Activated T-cell treated with anti-CD3 and anti-CD28 coated beads, Interleukin-2, amount 50 U/mL, for 24 hours (primary cell): ENCODE measurements around the gene TSEN34.
"Not testable (repeated sequence)": the region's sequence is repeated elsewhere in the genome, so short reads cannot be mapped to it uniquely, and the experiment has no call there.

Experiments used
- DNase-seq: peaks from one replicate; pipeline ENCODE4 v3.0.0-alpha.2; 2020
- H3K27ac Mint-ChIP-seq: 2 replicates; pipeline ENCODE4 v1.8.0; 2020; ENCODE audit warnings: mild to moderate bottlenecking, mixed read lengths
- H3K27me3 Mint-ChIP-seq: 2 replicates; pipeline ENCODE4 v1.8.0; 2020; ENCODE audit warnings: mixed read lengths
- H3K36me3 Mint-ChIP-seq: 2 replicates; pipeline ENCODE4 v1.8.0; 2020; ENCODE audit warnings: low read depth, mixed read lengths
- H3K4me1 Mint-ChIP-seq: 2 replicates; pipeline ENCODE4 v1.8.0; 2020; ENCODE audit warnings: low read depth, mixed read lengths
- H3K4me3 Mint-ChIP-seq: 2 replicates; pipeline ENCODE4 v1.8.0; 2020; ENCODE audit warnings: mild to moderate bottlenecking, moderate library complexity, mixed read lengths
- H3K9me3 Mint-ChIP-seq: 2 replicates; pipeline ENCODE4 v1.8.0; 2020; ENCODE audit warnings: mixed read lengths

Gene TSEN34

DNA sequence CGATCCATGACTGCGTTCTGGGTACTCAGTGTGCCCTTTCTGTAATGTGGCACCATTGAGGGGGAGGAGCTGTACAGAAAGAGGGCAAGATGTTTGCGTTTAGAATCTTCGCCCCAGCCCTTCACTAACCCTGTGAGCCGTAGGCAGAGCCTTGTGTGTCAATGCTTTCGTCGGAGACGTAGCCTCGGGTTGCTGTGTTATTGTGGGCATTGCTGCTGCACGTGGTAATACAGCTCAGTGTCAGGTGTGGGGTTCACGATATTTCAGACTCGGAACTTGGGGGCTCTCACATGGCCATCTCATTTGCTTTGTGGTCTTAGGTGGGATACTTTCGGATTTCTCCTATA, 15.7 kb downstream of the TSEN34 start:
- Mint-ChIP-seq H3K4me1 (peaks cover 93% of the 10 kb centered on the region), H3K27ac (peak overlapping the region; percentile 99), H3K4me3 (peak overlapping the region; percentile 90), H3K9me3 (no peaks in the 10 kb centered on the region), H3K27me3 (no peaks in the 10 kb centered on the region), H3K36me3 (peaks cover 86% of the 10 kb centered on the region)
- peak; percentile 31 for DNase-seq

GRCh38 chr19:54207193-54207592, 16.1 kb downstream of the TSEN34 start:
- H3K9me3 Mint-ChIP-seq, DNase-seq, H3K27me3 Mint-ChIP-seq: not testable (repeated sequence)
- peaks cover 82% of the 10 kb centered on the region for H3K36me3 Mint-ChIP-seq
- H3K4me3 Mint-ChIP-seq = peak overlapping the region; percentile 90
- peak overlapping the region; percentile 99 for H3K27ac Mint-ChIP-seq
- H3K4me1 Mint-ChIP-seq = peaks cover 92% of the 10 kb centered on the region

- Mint-ChIP-seq H3K27ac (peak overlapping the region; percentile 99), H3K9me3 (no peaks in the 10 kb centered on the region), H3K4me1 (peaks cover 88% of the 10 kb centered on the region), H3K36me3 (peaks cover 78% of the 10 kb centered on the region), H3K4me3 (peak overlapping the region; percentile 90), H3K27me3 (no peaks in the 10 kb centered on the region)
- no peak for DNase-seq
These were observed 16.5 kb downstream of the TSEN34 start for GRCh38 chr19:54207676-54207982.

DNA sequence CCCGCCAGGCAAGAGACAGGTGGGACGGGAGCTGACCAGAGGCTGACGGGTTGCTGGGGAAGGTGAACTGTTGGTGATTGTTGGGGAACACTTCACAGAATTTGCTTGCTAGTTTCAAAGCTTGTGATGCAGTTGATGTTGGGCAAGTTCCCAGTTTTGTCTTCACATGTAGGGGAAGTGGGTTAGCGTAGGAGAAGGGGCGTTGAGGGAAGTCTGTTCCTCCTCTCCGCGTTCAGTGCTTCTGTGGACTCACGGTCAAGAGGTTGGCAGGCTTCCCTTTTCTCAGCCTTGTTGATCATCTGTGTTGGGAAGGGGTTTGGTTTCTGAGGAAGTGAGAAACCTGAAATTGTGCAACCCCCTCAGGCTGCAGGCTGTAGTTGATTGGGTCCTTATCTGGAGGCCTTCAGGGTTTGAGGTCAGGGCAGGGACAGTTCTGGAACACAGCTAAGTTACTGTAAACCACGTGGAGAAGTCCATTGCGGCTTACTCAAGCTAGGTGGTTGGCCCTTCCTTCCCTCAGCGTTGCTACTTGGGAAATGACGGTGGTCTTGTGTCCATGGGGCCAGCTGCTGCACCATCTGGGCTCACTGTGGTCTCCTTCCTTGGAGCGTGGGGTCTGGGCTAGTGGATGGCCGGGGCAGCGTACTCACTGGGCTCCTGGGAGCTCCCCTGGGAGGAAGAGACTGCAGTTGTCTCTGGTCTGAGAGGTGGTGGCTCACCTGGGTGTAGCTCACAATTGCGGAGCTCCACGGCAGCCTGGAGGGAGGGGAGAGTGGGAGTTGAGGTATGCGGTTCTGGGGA, 17.1 kb downstream of the TSEN34 start:
- H3K36me3 Mint-ChIP-seq = peaks cover 78% of the 10 kb centered on the region
- peaks cover 83% of the 10 kb centered on the region for H3K4me1 Mint-ChIP-seq
- H3K9me3 Mint-ChIP-seq = no peaks in the 10 kb centered on the region
- peak overlapping the region; percentile 90 for H3K4me3 Mint-ChIP-seq
- H3K27ac Mint-ChIP-seq = peak overlapping the region; percentile 99
- peak; percentile 72 for DNase-seq
- H3K27me3 Mint-ChIP-seq = no peaks in the 10 kb centered on the region

GRCh38 chr19:54208784-54209057, 17.6 kb downstream of the TSEN34 start:
- H3K27me3 Mint-ChIP-seq = no peaks in the 10 kb centered on the region
- H3K9me3 Mint-ChIP-seq = no peaks in the 10 kb centered on the region
- peaks cover 77% of the 10 kb centered on the region for H3K4me1 Mint-ChIP-seq
- peak overlapping the region; percentile 99 for H3K27ac Mint-ChIP-seq
- peaks cover 75% of the 10 kb centered on the region for H3K36me3 Mint-ChIP-seq
- peak overlapping the region; percentile 90 for H3K4me3 Mint-ChIP-seq
- DNase-seq = peak; percentile 69

DNA sequence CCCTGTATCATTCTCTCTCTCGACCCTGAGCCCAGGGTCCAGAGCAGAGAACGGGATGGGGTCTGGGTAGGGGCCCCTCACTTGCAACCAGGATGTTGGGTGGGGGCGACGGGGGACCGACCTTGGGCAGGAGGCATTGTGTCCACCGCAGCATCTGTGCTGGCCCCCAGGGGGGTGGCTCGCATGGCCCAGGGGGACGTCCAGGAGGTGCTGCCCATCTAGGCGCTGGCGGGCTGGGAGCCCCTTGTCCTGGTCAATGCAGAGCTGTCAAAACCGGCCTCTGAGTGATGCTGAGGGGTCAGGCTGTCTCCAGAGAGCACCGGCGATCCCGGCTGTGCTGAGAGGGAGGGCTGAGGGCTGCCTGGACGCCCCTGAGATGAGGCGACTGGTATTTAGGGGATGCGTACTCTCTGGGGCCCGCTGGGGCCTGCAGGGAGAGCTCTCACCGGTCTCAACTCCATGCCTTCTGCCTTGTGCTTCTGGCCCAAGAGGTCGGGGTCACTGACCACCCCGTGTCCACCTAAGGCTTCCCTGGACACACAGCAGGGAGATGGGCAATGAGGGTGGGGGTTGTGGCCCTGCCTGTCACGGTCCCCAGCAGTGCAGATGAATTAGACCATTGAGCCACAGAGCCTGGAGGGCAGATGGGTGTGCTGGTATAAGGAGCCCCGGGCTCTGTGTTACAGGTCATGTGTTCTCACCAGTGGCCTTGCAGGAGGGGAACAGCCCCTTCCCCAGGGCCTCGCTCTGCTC, 18.1 kb downstream of the TSEN34 start:
- peak; percentile 65 for DNase-seq
- Mint-ChIP-seq H3K4me3 (peak overlapping the region; percentile 13), H3K36me3 (peaks cover 72% of the 10 kb centered on the region), H3K27me3 (no peaks in the 10 kb centered on the region), H3K27ac (peak overlapping the region; percentile 99), H3K9me3 (no peaks in the 10 kb centered on the region), H3K4me1 (peaks cover 72% of the 10 kb centered on the region)

DNA sequence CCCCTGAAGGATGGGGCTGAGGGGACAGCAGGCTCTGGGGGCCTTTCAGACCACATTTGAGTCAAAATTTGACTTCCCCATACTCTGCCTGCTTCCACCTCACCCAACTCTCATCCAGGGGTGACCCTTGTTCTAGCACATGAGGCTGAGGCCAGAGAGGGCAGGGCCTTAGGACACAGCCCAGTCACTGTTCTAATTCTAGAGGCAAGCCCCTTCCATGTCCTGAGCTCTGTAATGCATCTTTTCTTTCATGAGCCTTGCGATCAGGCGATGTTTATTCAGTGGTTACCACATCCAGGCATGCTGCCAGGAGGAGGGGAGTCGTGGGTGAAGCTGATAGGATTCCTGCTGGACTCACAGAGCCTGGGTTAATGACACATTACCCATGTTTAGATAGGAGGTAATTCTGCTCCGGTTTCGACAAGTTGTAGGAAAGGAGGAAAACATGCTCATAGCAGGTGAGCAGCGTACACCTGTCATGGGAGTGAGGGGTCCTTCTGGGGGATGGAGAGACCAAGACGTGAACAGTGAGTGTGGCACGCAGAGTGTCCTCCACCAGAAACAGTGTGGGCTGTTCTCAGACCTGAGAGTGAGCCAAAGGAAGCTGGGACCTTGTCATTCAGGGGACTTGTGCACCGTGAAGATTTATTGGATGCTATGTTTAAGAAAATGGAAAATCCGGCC, 18.8 kb downstream of the TSEN34 start:
- H3K27ac Mint-ChIP-seq = peak overlapping the region; percentile 99
- no peaks in the 10 kb centered on the region for H3K9me3 Mint-ChIP-seq
- H3K27me3 Mint-ChIP-seq = no peaks in the 10 kb centered on the region
- H3K4me1 Mint-ChIP-seq = peaks cover 65% of the 10 kb centered on the region
- peak; percentile 57 for DNase-seq
- peaks cover 65% of the 10 kb centered on the region for H3K36me3 Mint-ChIP-seq
- H3K4me3 Mint-ChIP-seq = peak overlapping the region; percentile 13

GRCh38 chr19:54211235-54211634, 20.1 kb downstream of the TSEN34 start:
- no peaks in the 10 kb centered on the region for H3K27me3 Mint-ChIP-seq
- H3K9me3 Mint-ChIP-seq = no peaks in the 10 kb centered on the region
- peak; percentile 32 for DNase-seq
- H3K36me3 Mint-ChIP-seq = peaks cover 56% of the 10 kb centered on the region
- peak overlapping the region; percentile 99 for H3K27ac Mint-ChIP-seq
- H3K4me1 Mint-ChIP-seq = peaks cover 52% of the 10 kb centered on the region
- peak overlapping the region; percentile 13 for H3K4me3 Mint-ChIP-seq

- H3K9me3 Mint-ChIP-seq, H3K4me3 Mint-ChIP-seq, H3K27me3 Mint-ChIP-seq, DNase-seq, H3K27ac Mint-ChIP-seq: not testable (repeated sequence)
- peaks cover 40% of the 10 kb centered on the region for H3K36me3 Mint-ChIP-seq
- H3K4me1 Mint-ChIP-seq = peaks cover 22% of the 10 kb centered on the region
These were observed 23.1 kb downstream of the TSEN34 start for GRCh38 chr19:54214217-54214616.

- peaks cover 40% of the 10 kb centered on the region for H3K36me3 Mint-ChIP-seq
- not testable (repeated sequence) for H3K4me3 Mint-ChIP-seq, DNase-seq, H3K9me3 Mint-ChIP-seq, H3K27ac Mint-ChIP-seq, H3K27me3 Mint-ChIP-seq
- peaks cover 17% of the 10 kb centered on the region for H3K4me1 Mint-ChIP-seq
These were observed 23.6 kb downstream of the TSEN34 start for GRCh38 chr19:54214734-54215133.

GRCh38 chr19:54216869-54217268, 25.8 kb downstream of the TSEN34 start:
- no peaks in the 10 kb centered on the region for H3K9me3 Mint-ChIP-seq
- DNase-seq = no peak

DNA sequence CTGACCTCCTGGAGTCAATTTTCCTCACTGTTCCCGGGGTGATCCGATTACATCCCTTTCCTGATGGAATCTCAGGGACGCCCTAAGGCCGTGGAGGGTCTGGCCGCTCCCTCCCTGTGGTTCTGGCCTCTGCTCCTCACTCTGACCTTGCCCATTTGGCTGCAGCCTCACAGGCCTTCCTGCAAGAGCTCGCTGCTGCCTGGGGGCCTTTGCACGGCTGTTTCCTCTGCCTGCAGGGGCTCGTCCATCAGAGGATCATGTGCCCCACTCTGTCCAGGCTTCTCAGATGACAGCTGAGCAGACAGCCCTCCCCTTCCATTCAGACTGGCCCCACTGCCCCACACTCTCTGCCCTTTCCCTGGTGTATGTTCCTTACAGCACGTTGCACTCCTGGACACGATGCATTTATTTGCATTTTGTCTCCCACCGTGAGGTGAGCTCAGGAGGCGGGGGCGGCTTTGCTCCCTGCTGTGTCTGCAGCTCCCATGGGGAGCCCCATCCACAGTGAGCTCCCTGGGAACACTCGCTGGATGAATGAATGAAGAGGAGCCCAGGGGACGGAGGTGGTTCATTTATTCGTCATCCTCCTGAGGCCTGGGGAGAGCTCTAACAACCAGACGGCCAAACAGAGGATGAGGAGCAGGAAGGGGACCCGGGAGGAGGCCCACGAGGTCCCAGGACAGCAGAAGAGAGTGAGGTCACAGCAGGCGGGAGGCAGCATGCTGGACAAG, 26.6 kb downstream of the TSEN34 start:
- DNase-seq, H3K9me3 Mint-ChIP-seq, H3K27me3 Mint-ChIP-seq, H3K27ac Mint-ChIP-seq, H3K4me1 Mint-ChIP-seq, H3K4me3 Mint-ChIP-seq: not testable (repeated sequence)
- H3K36me3 Mint-ChIP-seq = peaks cover 28% of the 10 kb centered on the region

More at GRCh38 chr19:54216869-54217268, 25.8 kb downstream of the TSEN34 start:
- Mint-ChIP-seq H3K4me1 (no peaks in the 10 kb centered on the region), H3K27me3 (peaks cover 3% of the 10 kb centered on the region), H3K27ac (peak overlapping the region; percentile 29), H3K4me3 (no peak overlapping the region), H3K36me3 (peaks cover 29% of the 10 kb centered on the region)

- Mint-ChIP-seq H3K36me3 (peaks cover 22% of the 10 kb centered on the region), H3K27me3 (peaks cover 12% of the 10 kb centered on the region), H3K4me1 (no peaks in the 10 kb centered on the region), H3K27ac (no peak overlapping the region), H3K4me3 (no peak overlapping the region), H3K9me3 (no peaks in the 10 kb centered on the region)
- no peak for DNase-seq
These were observed 27.2 kb downstream of the TSEN34 start for GRCh38 chr19:54218259-54218658.

DNA sequence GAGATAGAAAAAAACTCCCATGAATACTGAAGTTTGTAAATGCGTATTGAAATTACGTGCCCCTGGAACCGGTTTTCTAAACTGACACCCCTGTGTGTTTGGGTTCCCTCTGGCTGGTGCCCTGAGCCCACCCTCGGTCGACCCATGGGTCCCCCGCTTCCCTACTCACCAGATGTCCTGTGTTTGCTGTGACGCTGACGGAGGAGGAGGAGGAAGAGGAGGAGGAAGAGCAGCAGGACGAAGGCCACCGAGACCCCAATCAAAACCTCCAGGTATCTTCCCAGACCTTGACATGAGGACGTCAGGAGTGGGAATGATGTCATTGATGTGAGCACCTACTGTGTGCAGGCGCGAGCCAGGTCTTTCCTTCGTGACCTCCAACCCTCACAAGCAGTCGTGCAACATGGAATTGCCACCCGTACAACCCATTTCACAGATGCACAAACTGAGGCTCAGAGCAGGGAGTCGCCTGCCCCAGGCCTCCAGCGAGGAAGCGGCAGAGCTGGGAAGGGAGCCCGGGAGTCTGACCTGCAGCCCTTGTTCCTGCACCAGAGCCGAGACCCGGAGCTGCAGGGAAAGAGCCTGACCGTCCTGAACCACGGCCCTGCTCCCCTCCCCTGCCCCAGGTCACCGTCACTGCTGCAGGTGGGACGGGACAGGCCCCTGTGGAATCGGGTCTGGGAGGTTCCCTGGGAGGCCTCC, 28.0 kb downstream of the TSEN34 start:
- no peak for DNase-seq
- no peaks in the 10 kb centered on the region for H3K4me1 Mint-ChIP-seq
- no peak overlapping the region for H3K4me3 Mint-ChIP-seq
- peaks cover 19% of the 10 kb centered on the region for H3K36me3 Mint-ChIP-seq
- H3K27me3 Mint-ChIP-seq = peaks cover 17% of the 10 kb centered on the region
- no peak overlapping the region for H3K27ac Mint-ChIP-seq
- H3K9me3 Mint-ChIP-seq = no peaks in the 10 kb centered on the region
